WTC11 (cell line): ENCODE measurements around the gene SPTLC3.

Experiments
- CBFB ChIP-seq: sonication (generic); formaldehyde crosslinking; IDR thresholded peaks from 2 replicates; pipeline ENCODE4 v1.8.1; 2022; ENCODE audit warnings: mild to moderate bottlenecking, low read depth, missing genetic modification reagents
- FOXK1 ChIP-seq: sonication (generic); formaldehyde crosslinking; IDR thresholded peaks from 2 replicates; pipeline ENCODE4 v1.8.0; 2022; ENCODE audit warnings: mild to moderate bottlenecking, moderate library complexity, missing genetic modification reagents
- MYBL2 ChIP-seq: sonication (generic); formaldehyde crosslinking; IDR thresholded peaks from 2 replicates; pipeline ENCODE4 v1.8.1; 2023; ENCODE audit warnings: mild to moderate bottlenecking, moderate library complexity, missing genetic modification reagents
- NFE2L1 ChIP-seq: sonication (generic); formaldehyde crosslinking; IDR thresholded peaks from 2 replicates; pipeline ENCODE4 v1.8.1; 2023; ENCODE audit warnings: missing genetic modification reagents
- TCF7 ChIP-seq: sonication (generic); formaldehyde crosslinking; IDR thresholded peaks from 2 replicates; pipeline ENCODE4 v1.8.0; 2022; ENCODE audit warnings: mild to moderate bottlenecking, low read depth, missing genetic modification reagents, moderate library complexity
- ZNF219 ChIP-seq: sonication (generic); formaldehyde crosslinking; IDR thresholded peaks from 2 replicates; pipeline ENCODE4 v1.8.0; 2023; ENCODE audit warnings: missing genetic modification reagents, mild to moderate bottlenecking, borderline replicate concordance
- ZNF263 ChIP-seq: sonication (generic); formaldehyde crosslinking; IDR thresholded peaks from 2 replicates; pipeline ENCODE4 v1.8.1; 2022; ENCODE audit warnings: low read depth, mild to moderate bottlenecking, moderate library complexity, missing genetic modification reagents
- ZNF423 ChIP-seq: fragments of 250-450 bp; sonication (Bioruptor Pico); IDR thresholded peaks from 2 replicates; pipeline ENCODE4 v2.1.2; 2022; ENCODE audit warnings: mild to moderate bottlenecking, moderate library complexity
- TF ChIP-seq, protein P1 (sequence below): fragments of 200-600 bp; IDR thresholded peaks from 2 replicates; pipeline ENCODE4 v1.8.0; 2022; ENCODE audit warnings: antibody characterized with exemption
- TF ChIP-seq, protein P2 (sequence below): sonication (generic); formaldehyde crosslinking; IDR thresholded peaks from 2 replicates; pipeline ENCODE4 v1.8.0; 2022; ENCODE audit warnings: mild to moderate bottlenecking, missing genetic modification reagents
- TF ChIP-seq, protein P3 (sequence below): sonication (generic); formaldehyde crosslinking; conservative IDR thresholded peaks from 2 replicates; pipeline ENCODE4 v1.8.1; 2022; ENCODE audit warnings: mild to moderate bottlenecking, missing genetic modification reagents

DNA sequence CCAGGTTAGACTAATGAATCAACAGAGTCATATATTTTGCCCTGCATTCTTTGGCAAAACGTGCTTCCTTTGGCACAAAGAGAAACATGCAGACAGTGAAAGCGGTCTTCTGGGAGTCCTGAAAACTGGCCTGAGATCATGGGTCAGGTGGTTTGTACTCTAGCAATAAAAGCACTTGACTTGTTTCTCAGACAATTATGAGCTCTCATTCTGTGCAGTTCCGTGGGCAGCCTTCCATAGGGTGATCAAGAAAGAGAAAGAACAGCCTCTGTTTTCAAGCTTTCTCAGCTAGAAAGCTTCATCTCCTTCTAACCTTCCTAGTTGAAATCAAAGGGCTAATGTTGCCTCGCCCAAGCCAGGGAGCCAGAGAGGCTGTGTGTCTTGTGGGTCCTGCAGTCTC, 149.6 kb downstream of the SPTLC3 start:
- TF ChIP-seq, protein P1, sequence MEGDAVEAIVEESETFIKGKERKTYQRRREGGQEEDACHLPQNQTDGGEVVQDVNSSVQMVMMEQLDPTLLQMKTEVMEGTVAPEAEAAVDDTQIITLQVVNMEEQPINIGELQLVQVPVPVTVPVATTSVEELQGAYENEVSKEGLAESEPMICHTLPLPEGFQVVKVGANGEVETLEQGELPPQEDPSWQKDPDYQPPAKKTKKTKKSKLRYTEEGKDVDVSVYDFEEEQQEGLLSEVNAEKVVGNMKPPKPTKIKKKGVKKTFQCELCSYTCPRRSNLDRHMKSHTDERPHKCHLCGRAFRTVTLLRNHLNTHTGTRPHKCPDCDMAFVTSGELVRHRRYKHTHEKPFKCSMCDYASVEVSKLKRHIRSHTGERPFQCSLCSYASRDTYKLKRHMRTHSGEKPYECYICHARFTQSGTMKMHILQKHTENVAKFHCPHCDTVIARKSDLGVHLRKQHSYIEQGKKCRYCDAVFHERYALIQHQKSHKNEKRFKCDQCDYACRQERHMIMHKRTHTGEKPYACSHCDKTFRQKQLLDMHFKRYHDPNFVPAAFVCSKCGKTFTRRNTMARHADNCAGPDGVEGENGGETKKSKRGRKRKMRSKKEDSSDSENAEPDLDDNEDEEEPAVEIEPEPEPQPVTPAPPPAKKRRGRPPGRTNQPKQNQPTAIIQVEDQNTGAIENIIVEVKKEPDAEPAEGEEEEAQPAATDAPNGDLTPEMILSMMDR, result no peak
- TF ChIP-seq FOXK1 (CRISPR knock-in tag) (no peak), ZNF219 (CRISPR knock-in tag) (no peak), ZNF423 (CRISPR knock-in tag) (no peak), TCF7 (CRISPR knock-in tag) (no peak), CBFB (CRISPR knock-in tag) (no peak), MYBL2 (CRISPR knock-in tag) (no peak), NFE2L1 (CRISPR knock-in tag) (no peak), ZNF263 (CRISPR knock-in tag) (no peak)
- TF ChIP-seq, protein P2, sequence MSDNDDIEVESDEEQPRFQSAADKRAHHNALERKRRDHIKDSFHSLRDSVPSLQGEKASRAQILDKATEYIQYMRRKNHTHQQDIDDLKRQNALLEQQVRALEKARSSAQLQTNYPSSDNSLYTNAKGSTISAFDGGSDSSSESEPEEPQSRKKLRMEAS, result no peak
- TF ChIP-seq, protein P3, sequence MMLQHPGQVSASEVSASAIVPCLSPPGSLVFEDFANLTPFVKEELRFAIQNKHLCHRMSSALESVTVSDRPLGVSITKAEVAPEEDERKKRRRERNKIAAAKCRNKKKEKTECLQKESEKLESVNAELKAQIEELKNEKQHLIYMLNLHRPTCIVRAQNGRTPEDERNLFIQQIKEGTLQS (CRISPR knock-in tag), result no peak
